Measurements from ENCODE around the gene EPHB1. TPM values are rescaled to one million over a fixed set of nuclear protein-coding genes. Genes with fewer than 3 reads are reported as not detected.

The EPHB1 gene
- polyA plus RNA-seq, 1 experiment = 0.11 TPM

DNA sequence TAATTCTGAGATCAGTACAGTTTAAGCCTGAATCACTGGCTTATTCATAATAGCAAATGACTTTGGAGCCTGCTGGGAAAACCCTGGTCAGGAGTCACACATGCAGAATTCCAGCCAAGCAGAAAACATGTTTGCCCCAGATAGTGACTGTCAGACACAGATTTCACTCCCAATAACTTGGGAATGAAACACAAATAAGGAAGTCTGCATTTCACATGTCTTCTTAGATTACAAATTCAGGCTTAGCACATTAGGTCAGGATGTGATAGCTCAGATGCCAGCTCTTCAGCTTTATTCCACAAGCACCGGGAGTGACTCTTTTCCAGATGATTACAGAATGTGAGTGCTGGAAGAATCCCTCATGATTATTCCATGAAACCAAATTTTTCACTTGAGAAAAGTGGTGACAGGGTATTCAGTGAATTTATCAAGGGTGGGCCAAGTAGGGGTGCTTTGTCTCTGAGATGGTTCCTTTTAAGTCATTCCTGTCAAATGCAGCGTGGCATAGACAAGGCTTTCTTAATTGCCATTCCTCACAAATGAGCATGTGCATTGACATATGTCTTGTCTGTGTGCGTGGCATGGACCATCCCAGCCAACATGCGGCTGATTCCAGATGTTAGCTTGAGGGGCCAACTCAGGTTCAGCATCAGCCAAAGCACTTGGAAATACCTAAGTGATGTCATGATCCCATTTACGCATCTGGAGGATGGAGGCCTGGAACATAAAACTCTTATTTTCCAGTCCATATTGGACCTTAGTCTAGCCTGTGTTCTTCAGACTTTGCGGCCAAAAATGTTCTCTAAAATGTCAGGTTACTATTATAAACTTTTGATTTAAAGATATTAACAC is 191.0 kb downstream of the EPHB1 start:
- CTCF ChIA-PET = no interaction called here
- TF ChIP-seq, protein P1, sequence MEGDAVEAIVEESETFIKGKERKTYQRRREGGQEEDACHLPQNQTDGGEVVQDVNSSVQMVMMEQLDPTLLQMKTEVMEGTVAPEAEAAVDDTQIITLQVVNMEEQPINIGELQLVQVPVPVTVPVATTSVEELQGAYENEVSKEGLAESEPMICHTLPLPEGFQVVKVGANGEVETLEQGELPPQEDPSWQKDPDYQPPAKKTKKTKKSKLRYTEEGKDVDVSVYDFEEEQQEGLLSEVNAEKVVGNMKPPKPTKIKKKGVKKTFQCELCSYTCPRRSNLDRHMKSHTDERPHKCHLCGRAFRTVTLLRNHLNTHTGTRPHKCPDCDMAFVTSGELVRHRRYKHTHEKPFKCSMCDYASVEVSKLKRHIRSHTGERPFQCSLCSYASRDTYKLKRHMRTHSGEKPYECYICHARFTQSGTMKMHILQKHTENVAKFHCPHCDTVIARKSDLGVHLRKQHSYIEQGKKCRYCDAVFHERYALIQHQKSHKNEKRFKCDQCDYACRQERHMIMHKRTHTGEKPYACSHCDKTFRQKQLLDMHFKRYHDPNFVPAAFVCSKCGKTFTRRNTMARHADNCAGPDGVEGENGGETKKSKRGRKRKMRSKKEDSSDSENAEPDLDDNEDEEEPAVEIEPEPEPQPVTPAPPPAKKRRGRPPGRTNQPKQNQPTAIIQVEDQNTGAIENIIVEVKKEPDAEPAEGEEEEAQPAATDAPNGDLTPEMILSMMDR (IDR thresholded peaks at IDR 0.05; ENCODE audit: low read depth, low read length) = no peak
- Histone ChIP-seq H3K27ac (ENCODE audit: low read depth, low read length) (no peak overlapping the region), H3K27me3 (ENCODE audit: control insufficient read depth, insufficient read depth, low read length) (no peaks in the 10 kb centered on the region), H3K4me3 (ENCODE audit: low read depth, low read length) (no peak overlapping the region), H3K9me3 (ENCODE audit: control insufficient read depth, insufficient read depth, low read length) (no peaks in the 10 kb centered on the region)
- POLR2A ChIA-PET = no interaction called here
- DNase-seq (ENCODE audit: low read depth, low spot score) = no peak

DNA sequence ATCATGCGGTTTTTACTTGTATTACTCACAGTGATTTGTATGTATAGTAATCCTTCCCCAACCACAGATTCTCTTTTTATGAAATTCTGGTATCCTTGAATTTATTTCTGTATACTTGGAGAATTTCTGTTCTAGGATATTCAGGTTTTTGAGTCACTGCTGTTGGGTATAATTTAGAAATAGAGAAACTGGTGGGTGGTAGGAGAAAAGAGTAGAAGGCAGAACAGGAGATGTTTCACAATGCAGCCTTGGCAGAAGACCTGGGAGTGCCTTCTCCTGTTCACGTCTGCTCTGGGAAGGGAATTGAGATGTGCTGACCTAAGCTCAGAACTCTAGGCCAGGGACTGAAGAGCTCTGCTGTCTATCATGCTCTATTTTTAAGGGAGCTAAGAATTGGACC is 193.6 kb downstream of the EPHB1 start:
- DNase-seq (ENCODE audit: low read depth, low spot score) = no peak
- Histone ChIP-seq H3K27me3 (ENCODE audit: control insufficient read depth, insufficient read depth, low read length) (no peaks in the 10 kb centered on the region), H3K27ac (ENCODE audit: low read depth, low read length) (no peak overlapping the region), H3K9me3 (ENCODE audit: control insufficient read depth, insufficient read depth, low read length) (no peaks in the 10 kb centered on the region), H3K4me3 (ENCODE audit: low read depth, low read length) (no peak overlapping the region)
- POLR2A ChIA-PET = no interaction called here
- TF ChIP-seq, protein P1 (IDR thresholded peaks at IDR 0.05; ENCODE audit: low read depth, low read length) = no peak
- CTCF ChIA-PET = interaction anchor here (0.7 kb wide), 1 partner anchor 374 kb away, joined by 3 read pairs; no protein-coding TSS in a partner anchor

DNA sequence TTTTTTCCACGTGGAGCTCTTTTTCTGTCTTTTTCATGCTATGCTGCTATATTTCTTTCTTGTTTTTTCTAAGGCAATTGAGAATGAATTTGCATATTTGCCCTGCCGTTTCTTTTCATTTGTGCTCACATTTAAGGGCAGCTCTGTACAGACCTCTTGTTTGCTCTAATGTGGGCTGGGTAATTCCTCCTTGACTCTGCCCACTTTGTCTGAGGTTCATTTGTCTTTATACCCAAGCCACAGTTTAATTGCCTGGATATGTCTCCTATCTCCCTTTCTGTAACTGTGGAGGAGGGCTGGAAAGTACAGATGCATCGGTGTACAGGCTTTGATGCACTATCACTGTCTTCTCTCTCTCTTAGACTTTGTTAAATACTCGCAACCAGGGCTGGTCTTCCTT is 195.9 kb downstream of the EPHB1 start:
- no peak overlapping the region for H3K27ac ChIP-seq (ENCODE audit: low read depth, low read length)
- no peaks in the 10 kb centered on the region for H3K9me3 ChIP-seq (ENCODE audit: control insufficient read depth, insufficient read depth, low read length)
- ChIA-PET POLR2A (no interaction called here), CTCF (interaction anchor here (0.6 kb wide), 1 partner anchor 12 kb away, joined by 3 read pairs; no protein-coding TSS in a partner anchor)
- no peak overlapping the region for H3K4me3 ChIP-seq (ENCODE audit: low read depth, low read length)
- H3K27me3 ChIP-seq (ENCODE audit: control insufficient read depth, insufficient read depth, low read length) = no peaks in the 10 kb centered on the region
- TF ChIP-seq, protein P1 (IDR thresholded peaks at IDR 0.05; ENCODE audit: low read depth, low read length) = no peak
- DNase-seq (ENCODE audit: low read depth, low spot score) = no peak

GRCh38 chr3:134991472-134992010 is 196.5 kb downstream of the EPHB1 start:
- no peak overlapping the region for H3K4me3 ChIP-seq (ENCODE audit: low read depth, low read length)
- TF ChIP-seq, protein P1 (IDR thresholded peaks at IDR 0.05; ENCODE audit: low read depth, low read length) = no peak
- no peak overlapping the region for H3K27ac ChIP-seq (ENCODE audit: low read depth, low read length)
- POLR2A ChIA-PET = no interaction called here
- CTCF ChIA-PET = no interaction called here
- DNase-seq (ENCODE audit: low read depth, low spot score) = no peak
- no peaks in the 10 kb centered on the region for H3K27me3 ChIP-seq (ENCODE audit: control insufficient read depth, insufficient read depth, low read length)
- no peaks in the 10 kb centered on the region for H3K9me3 ChIP-seq (ENCODE audit: control insufficient read depth, insufficient read depth, low read length)

- no peaks in the 10 kb centered on the region for H3K27me3 ChIP-seq (ENCODE audit: control insufficient read depth, insufficient read depth, low read length)
- CTCF ChIA-PET = no interaction called here
- no peak for DNase-seq (ENCODE audit: low read depth, low spot score)
- H3K9me3 ChIP-seq (ENCODE audit: control insufficient read depth, insufficient read depth, low read length) = no peaks in the 10 kb centered on the region
- POLR2A ChIA-PET = no interaction called here
- TF ChIP-seq, protein P1 (IDR thresholded peaks at IDR 0.05; ENCODE audit: low read depth, low read length) = no peak
- H3K27ac ChIP-seq (ENCODE audit: low read depth, low read length) = no peak overlapping the region
- no peak overlapping the region for H3K4me3 ChIP-seq (ENCODE audit: low read depth, low read length)
These were observed 197.1 kb downstream of the EPHB1 start for GRCh38 chr3:134992180-134992579.
